HG03565 (cell line): ENCODE data around the gene SMAD4.
"Not testable (repeated sequence)": the region's sequence is repeated elsewhere in the genome, so short reads cannot be mapped to it uniquely, and the experiment has no call there.

Experiments used
- ATAC-seq: cut with Tn5 transposase; IDR thresholded peaks from one replicate; pipeline ENCODE4 v1.9.1; 2021; ENCODE audit warnings: mild to moderate bottlenecking, moderate library complexity; ENCODE audit not compliant: unreplicated experiment

The SMAD4 gene

DNA sequence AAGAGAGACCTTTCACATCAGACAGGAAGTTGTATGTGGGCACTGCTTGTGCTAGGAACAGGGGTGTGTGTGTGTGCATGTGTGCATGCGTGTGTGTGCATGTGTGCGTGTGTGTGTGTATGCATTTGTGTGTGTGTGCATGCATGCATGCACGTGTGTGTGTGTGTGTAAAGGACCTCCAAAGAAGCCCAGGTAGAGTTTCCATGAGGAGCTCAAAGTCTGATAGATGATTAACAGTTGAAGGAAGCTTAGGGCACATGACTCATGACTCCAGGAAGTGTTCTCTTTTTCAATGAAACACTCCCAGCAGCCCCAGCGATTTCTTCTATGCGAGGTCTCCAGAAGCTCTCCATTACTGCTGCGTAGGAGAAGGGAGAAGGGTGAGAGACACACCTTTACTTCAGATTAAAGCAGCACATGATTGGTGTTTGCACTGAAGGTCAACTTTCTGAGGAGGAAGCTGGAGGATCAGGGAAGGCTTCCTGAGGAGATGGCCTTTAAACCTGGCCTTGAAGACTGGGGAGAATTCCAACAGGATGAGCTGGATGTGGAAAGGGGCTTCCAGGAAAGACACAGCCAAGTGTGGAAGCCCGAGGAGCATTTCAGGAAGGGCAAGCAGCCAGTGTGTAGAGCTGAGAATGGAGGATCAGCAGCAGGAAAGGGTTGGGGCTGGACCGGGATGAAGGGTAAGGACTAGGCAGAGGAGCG, 77.7 kb downstream of the SMAD4 start:
- ATAC-seq: no peak

DNA sequence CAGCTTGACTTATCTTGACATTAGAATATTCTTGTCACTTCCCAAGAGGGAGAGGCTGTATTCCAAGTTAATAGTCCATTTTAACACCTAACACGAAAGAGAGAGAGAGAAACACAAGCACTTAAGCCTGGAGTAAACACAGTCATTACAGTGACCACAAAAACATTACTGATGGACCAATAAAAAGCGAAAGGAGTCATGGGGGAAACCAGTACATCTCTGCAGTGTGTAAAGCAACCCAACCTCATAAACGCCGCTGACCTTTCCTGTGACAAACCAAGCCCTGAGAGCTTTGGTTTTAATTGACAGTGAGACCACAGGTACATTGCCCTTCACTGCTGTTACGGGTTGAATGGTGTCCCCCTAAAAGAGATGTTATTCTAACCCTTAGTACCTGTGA, 78.3 kb downstream of the SMAD4 start:
- ATAC-seq: no peak

DNA sequence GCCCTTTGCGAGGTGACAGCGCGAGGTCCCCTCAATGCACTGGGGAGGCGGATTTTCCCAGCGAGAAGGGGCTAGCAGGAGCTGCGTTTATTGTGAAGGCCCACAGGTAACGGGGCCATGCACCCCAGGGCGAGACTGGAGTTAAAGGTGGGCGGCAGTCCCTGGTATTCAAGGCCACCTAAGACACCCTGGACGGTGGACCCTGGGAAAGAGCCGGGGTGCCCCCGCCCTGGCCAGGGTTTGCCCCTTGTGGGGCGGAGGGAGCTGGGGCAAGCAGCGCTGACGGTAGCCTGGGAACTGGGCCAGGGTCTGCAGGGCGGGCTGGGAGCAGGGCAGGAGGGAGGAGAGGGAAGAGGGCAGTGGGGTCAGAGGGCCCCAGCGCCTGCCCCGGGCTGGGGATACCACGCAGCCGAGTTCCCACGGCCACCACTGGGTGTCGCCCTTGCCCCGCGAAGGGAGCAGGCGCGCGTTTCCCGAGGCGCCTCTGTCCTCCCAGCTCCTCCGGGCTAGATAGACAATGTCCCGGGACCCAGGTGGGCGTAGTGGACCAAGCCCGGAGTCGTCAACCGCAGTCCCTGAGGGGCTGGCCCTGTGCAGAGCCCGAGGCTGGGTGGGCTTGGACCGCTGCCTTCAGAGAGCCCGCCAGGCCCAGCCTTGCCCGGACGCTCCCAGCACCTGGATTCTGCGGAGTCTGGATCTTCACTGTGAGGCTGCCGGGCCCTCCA, 80.2 kb downstream of the SMAD4 start:
- ATAC-seq: peak; percentile 65

DNA sequence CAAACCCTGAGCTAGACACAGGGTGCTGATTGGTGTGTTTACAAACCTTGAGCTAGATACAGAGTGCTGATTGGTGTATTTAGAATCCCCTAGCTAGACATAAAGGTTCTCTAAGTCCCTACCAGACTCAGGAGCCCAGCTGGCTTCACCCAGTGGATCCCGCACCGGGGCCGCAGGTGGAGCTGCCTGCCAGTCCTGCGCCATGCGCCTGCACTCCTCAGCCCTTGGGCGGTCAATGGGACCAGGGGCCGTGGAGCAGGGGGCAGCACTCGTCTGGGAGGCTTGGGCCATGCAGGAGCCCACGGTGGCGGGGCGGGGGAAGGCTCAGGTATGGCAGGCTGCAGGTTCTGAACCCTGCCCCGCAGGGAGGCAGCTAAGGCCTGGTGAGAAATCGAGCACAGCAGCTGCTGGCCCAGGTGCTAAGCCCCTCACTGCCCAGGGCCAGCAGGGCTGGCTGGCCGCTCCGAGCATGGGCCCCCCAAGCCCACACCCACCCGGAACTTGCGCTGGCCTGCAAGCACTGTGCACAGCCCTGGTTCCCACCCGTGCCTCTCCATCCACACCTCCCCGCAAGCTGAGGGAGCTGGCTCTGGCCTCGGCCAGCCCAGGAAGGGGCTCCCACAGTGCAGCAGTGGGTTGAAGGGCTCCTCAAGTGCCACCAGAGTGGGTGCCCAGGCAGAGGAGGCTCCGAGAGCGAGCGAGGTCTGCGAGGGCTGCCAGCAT, 81.8 kb downstream of the SMAD4 start:
- ATAC-seq: not testable (repeated sequence)

DNA sequence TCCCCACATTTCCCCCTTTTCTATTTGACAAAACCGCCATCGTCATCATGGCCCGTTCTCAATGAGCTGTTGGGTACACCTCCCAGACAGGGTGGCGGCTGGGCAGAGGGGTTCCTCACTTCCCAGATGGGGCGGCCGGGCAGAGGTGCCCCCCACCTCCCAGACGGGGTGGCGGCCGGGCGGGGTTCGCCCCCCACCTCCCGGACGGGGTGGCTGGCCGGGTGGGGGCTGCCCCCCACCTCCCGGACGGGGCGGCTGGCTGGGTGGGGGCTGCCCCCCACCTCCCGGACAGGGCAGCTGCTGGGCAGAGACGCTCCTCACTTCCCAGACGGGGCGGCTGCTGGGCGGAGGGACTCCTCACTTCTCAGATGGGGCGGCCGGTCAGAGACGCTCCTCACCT, 87.0 kb downstream of the SMAD4 start:
- ATAC-seq: not testable (repeated sequence)

DNA sequence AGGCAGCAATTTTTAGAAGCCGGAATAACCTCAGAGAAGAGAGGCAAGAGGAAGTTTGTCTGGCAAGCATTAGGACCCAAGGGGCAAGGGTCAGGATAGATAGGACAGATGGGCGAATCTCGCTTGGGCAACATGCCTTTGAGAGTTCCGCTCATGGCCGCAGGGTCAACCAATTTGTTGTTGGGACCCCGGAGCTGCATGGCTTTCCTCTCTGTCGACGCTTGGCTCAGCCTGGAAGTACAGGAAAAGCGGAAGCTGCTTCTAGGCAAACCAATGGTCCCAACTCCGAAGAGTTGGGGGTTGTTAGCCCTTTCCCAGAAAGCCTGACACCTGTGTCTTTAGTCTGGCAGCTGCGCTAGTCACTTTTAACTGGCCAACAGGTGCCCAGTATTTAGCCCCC, 89.5 kb downstream of the SMAD4 start:
- ATAC-seq: not testable (repeated sequence)

DNA sequence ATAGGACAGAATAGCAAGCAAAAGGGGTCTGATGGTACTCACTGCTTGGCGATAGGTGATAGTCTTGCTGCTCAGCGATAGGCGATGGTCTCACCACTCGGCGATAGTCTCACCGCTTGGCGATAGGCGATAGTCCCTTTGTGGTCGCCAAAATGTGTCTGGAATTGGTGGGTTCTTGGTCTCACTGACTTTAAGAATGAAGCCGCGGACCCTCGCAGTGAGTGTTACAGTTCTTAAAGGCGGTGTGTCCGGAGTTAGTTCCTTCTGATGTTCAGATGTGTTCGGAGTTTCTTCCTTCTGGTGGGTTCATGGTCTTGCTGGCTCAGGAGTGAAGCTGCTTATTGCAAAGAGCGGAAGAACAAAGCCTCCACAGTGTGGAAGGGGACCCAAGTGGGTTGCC, 90.0 kb downstream of the SMAD4 start:
- not testable (repeated sequence) for ATAC-seq

DNA sequence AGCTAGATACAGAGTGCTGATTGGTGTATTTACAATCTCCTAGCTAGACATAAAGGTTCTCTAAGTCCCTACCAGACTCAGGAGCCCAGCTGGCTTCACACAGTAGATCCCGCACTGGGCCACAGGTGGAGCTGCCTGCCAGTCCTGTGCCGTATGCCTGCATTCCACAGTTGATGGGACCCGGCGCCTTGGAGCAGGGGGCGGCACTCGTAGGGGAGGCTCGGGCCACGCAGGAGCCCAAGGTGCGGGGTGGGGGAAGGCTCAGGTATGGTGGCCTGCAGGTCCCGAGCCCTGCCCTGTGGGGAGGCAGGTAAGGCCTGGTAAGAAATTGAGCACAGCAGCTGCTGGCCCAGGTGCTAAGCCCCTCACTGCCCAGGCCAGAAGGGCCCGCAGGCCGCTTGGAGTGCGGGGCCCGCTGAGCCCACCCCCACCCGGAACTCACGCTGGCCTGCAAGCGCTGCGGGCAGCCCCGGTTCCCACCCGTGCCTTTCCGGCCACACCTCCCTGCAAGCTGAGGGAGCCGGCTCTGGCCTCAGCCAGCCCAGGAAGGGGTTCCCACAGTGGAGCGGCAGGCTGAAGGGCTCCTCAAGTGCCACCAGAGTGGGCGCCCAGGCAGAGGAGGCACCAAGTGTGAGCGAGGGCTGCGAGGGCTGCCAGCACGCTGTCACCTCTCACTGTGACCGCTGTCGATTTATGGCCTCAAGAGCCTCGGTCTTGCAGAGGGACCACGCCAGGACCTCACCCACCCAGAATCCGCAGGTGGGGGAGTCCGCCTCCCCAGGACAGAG, 91.0 kb downstream of the SMAD4 start:
- ATAC-seq: no peak

DNA sequence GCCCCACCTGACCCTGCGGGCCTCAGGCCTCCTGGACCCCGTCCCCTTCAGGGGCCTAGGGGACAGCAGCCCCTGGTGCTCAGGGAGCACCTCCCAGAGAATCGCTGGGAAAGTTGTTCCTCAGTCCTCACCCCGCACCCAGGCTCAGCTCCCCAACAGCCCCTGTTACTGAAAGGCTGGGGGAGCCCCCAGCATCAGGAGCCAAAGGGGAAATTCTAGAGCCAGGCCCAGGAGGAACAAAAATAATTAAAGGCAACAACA, 91.5 kb downstream of the SMAD4 start:
- no peak for ATAC-seq

DNA sequence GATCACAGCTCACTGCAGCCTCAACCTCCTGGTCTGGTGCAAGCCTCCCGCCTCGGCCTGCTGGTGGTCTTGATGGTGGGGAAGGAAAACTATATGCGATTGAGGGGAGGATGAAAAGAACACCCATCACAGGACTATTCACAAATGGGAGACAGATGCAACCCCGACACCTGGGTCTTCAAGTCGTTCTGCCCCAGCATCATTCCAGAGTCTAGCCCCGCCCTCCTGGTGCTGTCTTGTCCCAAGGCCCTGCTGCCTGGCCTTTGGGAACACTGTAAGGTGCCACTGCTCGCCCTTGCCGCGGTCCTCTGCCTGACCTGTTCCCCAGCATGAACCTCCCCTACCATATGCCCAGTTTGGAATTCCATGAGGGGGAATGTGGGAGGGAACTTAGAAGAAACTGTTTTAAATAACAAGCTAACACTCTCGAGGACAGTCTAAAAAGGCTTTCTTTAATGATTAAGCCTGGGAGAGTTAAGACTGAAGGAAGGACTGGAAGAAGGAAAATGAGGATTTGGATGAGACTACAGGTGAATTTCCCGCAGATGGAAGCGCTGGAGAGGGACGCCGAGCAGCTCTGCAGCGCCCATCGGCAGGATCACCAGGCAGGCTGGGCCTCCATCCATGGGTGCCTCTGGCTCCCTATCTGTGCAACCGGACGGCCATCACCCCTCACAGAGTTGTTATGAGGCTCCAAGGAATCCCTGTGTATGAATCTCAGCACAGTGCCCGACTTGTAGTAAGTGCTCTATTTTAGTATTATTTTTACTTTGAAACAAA, 92.4 kb downstream of the SMAD4 start:
- no peak for ATAC-seq

DNA sequence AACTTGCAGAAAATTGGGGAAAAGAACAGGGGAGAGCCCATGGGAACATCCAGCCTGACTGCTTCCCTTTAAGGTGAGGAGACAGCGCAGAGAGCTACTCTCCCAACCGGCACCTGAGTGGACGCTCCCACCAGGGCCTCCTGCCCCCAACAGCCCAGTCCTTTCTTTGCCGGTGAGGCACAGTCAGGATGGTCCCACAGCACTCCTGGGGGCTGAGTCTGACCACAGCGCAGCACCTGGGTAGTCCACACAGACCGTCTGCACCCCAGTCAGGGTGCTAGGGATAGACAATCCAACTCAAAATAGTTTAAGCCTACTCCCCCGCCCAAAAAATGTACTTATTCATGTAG, 93.0 kb downstream of the SMAD4 start:
- no peak for ATAC-seq

DNA sequence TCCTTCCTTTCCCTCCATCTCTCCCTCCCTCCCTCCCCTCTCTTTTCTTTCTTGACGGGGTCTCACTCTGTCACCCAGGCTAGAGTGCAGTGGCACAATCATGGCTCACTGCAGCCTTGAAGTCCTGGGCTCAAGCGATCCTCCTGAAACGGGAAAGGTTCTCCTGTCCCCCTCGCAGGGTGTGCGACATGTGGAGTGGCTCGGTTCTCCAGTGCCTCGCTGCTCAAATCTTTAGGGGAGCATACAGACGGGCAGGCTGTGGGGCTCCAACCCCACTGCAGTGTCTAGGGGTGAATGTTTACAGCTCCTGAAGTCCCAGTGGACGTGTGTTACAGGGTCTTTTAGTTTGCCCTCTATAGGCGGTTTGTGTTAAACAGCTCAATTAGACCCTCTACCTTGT, 93.5 kb downstream of the SMAD4 start:
- no peak for ATAC-seq

DNA sequence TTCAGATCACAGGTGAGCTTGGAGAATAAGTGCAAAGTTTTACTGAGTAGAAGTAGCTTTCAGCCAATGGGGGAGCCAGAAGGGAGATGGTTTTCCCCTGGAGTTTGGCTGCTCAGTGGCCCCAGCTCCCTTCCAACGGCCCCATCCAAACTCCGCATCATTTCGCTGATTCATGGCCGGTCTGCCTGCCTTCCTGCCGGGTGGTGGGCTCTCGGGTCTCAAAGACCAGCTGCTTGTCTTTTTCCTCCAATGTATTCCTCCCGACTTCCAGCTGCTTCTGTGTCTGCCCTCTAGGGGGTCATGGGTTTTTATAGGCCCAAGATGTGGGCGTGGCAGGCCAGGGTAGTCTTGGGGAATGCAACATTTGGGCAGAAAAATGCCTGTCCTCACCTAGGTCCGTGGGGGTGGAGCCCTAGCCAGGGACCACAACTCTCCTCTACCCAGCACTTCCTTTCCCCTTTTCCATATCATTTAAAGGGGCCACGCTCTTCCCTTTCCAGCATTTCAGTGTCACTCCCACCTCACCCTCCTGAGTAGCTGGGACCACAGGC, 94.0 kb downstream of the SMAD4 start:
- no peak for ATAC-seq

DNA sequence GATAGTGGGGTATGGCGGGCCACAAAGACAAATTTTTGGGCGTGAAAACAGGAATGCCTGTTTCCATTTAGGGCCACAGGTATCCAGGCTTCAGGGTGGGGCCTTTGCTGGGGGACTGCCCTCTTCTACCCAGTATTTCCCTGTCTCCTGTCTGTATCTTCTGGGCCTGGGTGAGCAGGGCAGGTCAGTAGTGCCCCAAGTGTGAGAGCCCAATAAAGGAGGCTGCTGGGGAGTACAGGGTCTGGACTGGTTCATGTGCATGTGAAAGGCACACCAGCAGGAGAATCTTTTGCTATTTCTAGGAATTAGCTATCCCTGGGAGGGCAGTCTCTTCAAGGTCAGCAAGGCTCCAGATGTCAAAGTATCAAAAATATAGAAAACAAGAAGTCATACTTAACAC, 96.0 kb downstream of the SMAD4 start:
- no peak for ATAC-seq

DNA sequence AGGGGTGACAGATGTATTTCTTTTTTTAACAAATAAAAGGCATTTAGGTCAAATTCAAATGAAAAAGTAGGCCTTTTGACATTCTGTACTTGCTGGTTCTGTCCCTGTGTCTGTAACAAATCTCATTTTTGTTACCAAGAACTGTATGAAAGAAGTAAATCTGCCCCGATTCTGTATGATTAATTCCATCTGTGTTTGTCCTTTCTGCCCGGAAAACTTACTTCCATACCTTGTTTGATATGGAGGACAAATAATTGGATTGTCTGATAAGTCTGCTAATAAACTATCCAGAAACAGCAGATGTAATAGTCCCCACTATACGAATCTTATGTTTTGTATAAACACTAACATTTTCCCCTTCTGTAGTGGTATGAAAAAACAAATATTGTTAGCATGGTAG, 97.7 kb downstream of the SMAD4 start:
- no peak for ATAC-seq

DNA sequence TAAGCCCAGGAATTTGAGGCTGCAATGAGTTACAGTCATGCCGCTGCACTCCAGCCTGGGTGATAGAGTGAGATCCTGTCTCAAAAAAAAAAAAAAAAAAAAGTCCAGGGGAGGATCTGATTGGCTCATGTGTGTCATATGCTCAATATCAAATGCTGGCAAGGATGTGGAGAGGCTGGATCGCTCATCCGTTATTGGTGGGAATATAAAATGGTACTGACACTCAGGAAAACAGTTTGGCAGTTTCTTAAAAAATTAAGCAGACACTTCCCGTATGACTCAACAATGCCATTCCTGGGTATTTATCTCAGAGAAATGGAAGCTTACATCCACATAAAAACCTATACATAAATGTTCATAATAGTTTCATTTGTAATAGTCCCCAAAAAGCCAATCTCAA, 98.5 kb downstream of the SMAD4 start:
- ATAC-seq: no peak

DNA sequence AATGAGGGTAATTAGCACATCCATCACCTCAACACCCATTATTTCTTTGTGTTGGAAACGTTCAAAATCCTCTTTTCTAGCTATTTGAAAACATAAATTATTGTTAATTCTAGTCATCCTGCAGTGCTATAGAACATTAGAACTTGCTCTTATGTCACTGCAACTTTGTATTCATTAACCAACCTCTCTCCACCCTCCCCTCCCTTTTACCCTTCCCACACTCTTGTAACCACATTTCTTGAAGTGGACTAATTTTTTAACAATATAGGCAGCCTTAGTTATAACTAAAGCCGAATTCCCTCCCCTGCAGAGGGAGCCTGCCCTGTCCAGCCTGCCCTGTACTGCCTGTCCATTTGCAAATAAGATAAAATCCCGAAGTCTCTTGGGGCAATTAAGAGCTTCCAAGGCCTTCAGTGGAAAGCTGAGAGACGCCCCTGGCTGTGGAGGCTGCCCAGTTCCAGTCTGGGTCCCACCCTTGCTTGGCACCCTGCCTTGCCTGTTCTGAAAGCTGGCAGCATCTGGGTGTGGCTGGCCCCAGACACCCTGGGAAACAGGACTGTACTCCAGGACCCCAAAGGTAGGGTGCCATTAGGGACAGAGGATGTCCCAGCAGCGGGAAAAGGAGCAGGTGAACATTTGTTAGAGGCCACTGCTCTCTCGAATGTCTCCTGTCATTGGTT, 102.4 kb downstream of the SMAD4 start:
- no peak for ATAC-seq

DNA sequence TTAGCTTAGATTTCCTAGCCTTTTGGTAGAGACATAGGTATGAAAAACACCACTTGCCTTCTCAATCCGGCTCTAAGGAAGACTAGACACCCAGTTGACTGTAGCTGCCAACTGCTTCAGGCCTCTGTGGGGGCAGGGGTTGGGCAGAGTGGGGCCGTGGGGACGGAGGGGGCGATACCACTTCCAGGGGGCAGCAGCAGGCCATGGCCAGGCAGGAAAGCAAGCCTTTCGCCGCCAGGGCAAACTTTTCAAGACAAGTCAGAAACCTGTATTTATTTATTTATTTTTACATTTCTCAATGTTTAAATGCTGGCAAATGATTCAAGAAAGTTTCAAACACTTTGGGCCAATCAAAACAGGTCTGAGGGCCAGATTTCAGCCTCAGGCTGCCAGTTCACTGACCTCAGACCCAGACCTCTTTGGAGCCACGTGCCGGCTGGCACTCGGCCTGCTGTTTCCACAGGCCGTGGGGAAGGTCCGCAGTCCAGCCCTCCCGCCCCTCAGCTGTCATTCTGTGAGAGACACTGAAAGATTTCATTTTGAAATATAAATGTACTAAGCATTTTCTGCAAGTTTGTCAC, 103.7 kb downstream of the SMAD4 start:
- no peak for ATAC-seq
